Measurements from ENCODE around the gene PHACTR3.

DNA sequence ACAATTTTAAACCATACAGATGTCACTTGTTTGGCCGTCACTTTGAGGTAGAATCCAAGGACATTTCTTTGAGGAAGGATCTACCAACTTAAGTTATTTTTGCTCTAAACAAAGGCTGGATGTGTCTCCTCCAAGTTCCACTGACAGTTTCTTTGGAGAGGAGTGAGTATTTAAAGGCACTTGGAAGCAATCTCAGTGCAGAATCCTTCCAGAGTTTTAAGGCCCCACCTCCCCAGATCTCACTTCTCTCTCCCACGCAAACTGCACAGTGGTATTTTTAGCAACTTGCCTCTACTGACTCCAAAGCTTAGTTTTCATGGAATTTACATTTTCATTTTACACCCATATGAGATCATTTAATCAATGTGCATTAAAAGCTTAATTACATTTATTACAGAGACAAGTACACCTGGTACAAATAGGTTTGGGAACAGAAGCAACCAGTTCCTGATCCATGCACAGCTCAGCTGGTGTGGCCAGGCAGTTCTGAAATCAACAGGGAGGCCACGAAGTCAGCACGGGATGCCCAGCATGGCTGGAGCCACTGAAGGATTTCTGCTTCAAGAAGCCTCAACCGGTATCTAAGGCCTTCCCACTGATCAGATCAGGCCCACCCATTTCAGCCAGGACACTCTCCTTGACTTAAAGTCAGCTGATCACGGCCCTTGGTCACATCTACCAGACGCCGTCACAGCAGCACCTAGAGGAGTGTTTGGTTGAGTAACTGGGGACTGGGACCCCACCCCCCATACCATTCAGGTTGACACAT is 219.3 kb downstream of the PHACTR3 start:
- TF ChIP-seq POLR2A (IDR thresholded peaks at IDR 0.05) (no peak), EP300 (IDR thresholded peaks at IDR 0.05) (no peak), POLR2AphosphoS5 (IDR thresholded peaks at IDR 0.05) (no peak)
- TF ChIP-seq, protein P1, sequence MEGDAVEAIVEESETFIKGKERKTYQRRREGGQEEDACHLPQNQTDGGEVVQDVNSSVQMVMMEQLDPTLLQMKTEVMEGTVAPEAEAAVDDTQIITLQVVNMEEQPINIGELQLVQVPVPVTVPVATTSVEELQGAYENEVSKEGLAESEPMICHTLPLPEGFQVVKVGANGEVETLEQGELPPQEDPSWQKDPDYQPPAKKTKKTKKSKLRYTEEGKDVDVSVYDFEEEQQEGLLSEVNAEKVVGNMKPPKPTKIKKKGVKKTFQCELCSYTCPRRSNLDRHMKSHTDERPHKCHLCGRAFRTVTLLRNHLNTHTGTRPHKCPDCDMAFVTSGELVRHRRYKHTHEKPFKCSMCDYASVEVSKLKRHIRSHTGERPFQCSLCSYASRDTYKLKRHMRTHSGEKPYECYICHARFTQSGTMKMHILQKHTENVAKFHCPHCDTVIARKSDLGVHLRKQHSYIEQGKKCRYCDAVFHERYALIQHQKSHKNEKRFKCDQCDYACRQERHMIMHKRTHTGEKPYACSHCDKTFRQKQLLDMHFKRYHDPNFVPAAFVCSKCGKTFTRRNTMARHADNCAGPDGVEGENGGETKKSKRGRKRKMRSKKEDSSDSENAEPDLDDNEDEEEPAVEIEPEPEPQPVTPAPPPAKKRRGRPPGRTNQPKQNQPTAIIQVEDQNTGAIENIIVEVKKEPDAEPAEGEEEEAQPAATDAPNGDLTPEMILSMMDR (IDR thresholded peaks at IDR 0.05), result no peak

Data from gastroesophageal sphincter (tissue), 3 donors.